GM19238 (cell line): ENCODE results near the gene PRR20D.
"Not testable (repeated sequence)": the region's sequence is repeated elsewhere in the genome, so short reads cannot be mapped to it uniquely, and the experiment has no call there.

Experiments
- DNase-seq: peaks from one replicate; pipeline ENCODE4 v3.0.0; 2011; ENCODE audit warnings: low spot score; ENCODE audit not compliant: insufficient read length

The PRR20D gene

DNA sequence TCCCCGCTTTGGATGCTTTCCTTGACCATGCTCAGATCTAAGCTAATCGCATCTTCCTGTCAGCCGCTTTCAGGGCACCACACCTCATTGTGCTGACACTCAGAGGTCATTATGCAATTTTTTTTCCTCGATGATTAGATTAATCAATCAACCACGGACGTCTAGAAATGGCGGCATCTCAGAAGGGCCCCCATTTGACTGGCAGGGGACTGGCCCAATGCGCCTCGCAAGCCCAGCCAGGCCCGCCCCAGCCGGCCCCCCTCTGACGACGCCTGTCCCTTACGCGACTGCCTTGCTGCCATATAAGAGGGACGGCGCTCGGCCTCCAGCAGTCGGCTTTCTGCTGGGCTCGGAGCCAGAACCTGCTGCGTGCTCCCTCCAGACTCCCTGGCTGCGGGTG, at the start of gene PRR20D:
PRR20D (plus strand) TSS at position 301 of the 400 bp plus-strand sequence. CDS start 387 bp downstream, outside the sequence.
- not testable (repeated sequence) for DNase-seq

GRCh38 chr13:57114945-57115344, 45.5 kb upstream of the PRR20D start:
- no peak for DNase-seq

DNA sequence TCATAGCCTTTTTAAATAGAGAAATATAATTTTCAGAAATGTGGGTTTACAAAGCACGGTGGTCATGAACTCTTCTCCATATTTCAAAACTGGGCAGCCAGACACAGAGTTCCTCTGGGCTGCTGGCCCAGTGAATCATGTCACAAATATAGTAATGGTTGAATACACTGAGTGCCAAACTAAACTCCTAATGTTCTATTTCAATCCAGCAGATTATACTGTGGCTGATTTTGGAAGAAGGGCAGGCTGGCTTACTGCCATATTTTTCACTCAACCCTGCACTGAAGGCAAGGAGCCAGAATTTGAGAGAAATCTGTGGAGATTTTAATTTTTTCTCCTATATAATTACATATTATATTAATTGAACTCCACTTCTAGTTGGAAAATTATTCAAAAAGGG, 36.8 kb upstream of the PRR20D start:
- no peak for DNase-seq

- no peak for DNase-seq
These were observed 31.5 kb upstream of the PRR20D start for GRCh38 chr13:57128909-57129308.

GRCh38 chr13:57136093-57136492, 24.3 kb upstream of the PRR20D start:
- DNase-seq, result no peak

GRCh38 chr13:57137585-57137984, 22.8 kb upstream of the PRR20D start:
- no peak for DNase-seq

- DNase-seq, result no peak
These were observed 21.4 kb upstream of the PRR20D start for GRCh38 chr13:57138988-57139387.

DNA sequence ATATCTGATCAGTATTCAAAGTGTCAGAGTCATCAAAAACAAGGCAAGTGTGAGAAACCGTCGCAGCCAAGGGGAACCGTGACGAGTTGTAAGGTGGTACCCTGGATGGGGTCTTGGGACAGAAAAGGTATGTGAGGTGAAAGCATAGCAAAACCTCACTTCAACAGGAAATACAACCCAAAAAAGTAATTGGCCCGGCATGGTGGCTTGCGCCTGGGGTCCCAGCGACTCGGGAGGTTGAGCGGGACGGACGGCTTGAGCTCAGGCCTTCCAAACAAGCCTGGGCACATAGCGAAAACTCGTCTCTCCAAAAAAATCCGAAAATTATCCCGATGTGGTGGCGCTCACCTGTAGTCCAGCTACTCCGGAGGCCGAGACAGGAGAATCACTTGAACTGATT, 20.7 kb upstream of the PRR20D start:
- not testable (repeated sequence) for DNase-seq

- not testable (repeated sequence) for DNase-seq
These were observed 20.0 kb upstream of the PRR20D start, which contains the start of gene PRR20A for GRCh38 chr13:57140235-57140968. Gene PRR20A, plus strand, starts transcription at chr13:57140918. Its CDS starts 387 bp downstream, at chr13:57141305.

DNA sequence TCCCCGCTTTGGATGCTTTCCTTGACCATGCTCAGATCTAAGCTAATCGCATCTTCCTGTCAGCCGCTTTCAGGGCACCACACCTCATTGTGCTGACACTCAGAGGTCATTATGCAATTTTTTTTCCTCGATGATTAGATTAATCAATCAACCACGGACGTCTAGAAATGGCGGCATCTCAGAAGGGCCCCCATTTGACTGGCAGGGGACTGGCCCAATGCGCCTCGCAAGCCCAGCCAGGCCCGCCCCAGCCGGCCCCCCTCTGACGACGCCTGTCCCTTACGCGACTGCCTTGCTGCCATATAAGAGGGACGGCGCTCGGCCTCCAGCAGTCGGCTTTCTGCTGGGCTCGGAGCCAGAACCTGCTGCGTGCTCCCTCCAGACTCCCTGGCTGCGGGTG, 13.2 kb upstream of the PRR20D start, which contains the start of gene PRR20B:
PRR20B (plus strand) TSS at position 301 of the 400 bp plus-strand sequence. CDS start 387 bp downstream, outside the sequence.
- DNase-seq, result not testable (repeated sequence)

GRCh38 chr13:57148106-57148505, 12.3 kb upstream of the PRR20D start:
- DNase-seq, result not testable (repeated sequence)

- DNase-seq, result not testable (repeated sequence)
These were observed 6.7 kb upstream of the PRR20D start, which contains the start of gene PRR20C for GRCh38 chr13:57153761-57154160. Gene PRR20C, plus strand, starts transcription at chr13:57154061. Its CDS starts 387 bp downstream, at chr13:57154448.

GRCh38 chr13:57166897-57167296, 6.5 kb downstream of the PRR20D start, which contains the start of gene PRR20E:
Gene PRR20E, plus strand, starts transcription at chr13:57167197. Its CDS starts 387 bp downstream, at chr13:57167584.
- DNase-seq, result not testable (repeated sequence)

GRCh38 chr13:57191667-57192066, 31.2 kb downstream of the PRR20D start:
- DNase-seq, result no peak

DNA sequence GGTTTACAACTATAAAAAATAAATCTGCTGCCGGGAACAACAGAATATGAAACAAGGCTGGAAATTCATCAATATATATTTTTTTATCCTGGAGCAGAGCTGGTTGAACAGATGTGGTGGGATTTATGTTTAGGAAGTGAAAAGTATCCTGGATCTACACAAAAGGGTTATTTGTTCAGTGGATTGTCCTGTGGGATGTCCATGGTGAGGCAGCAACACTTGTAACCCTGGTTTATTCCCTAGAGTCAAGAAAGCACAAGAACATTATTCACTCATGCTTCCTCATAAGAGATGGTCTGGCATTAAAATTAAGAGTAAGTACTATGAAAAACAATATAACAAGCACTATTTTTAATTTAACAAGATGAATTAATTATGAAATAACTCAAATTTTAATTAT, 52.6 kb downstream of the PRR20D start:
- DNase-seq, result no peak
